VCaP (cell line): ENCODE data around the gene VASP.
A peak's percentile ranks its signal among the peaks of the same experiment; 100 is the strongest.

Source experiments
- H3K27ac ChIP-seq: fragments of 450-650 bp; 2 replicates; pipeline ENCODE4 v1.5.1; 2017
- CTCF ChIP-seq: fragments of 450-650 bp; conservative IDR thresholded peaks from 2 replicates; pipeline ENCODE4 v1.5.1; 2017; ENCODE audit warnings: mild to moderate bottlenecking, moderate library complexity

Gene VASP

GRCh38 chr19:45523642-45524256 lies 16.5 kb downstream of the VASP start:
- peak; percentile 99 for TF ChIP-seq CTCF
- H3K27ac ChIP-seq, result peak overlapping the region; percentile 35

- peak overlapping the region; percentile 35 for H3K27ac ChIP-seq
- no peak for TF ChIP-seq CTCF
Measured at GRCh38 chr19:45524575-45525129, 17.4 kb downstream of the VASP start.

GRCh38 chr19:45526143-45526542 lies 18.9 kb downstream of the VASP start:
- no peak for TF ChIP-seq CTCF

GRCh38 chr19:45526971-45527370 lies 19.7 kb downstream of the VASP start:
- TF ChIP-seq CTCF, result no peak
- no peak overlapping the region for H3K27ac ChIP-seq

More at GRCh38 chr19:45526143-45526542, 18.9 kb downstream of the VASP start:
- H3K27ac ChIP-seq, result no peak overlapping the region; the same call in 1 of the 2 replicates

GRCh38 chr19:45527731-45528130 lies 20.5 kb downstream of the VASP start:
- TF ChIP-seq CTCF, result no peak
- H3K27ac ChIP-seq, result no peak overlapping the region

GRCh38 chr19:45528149-45528743 lies 21.0 kb downstream of the VASP start:
- no peak overlapping the region for H3K27ac ChIP-seq
- TF ChIP-seq CTCF, result no peak

GRCh38 chr19:45528744-45529419 lies 21.6 kb downstream of the VASP start:
- no peak for TF ChIP-seq CTCF

More at GRCh38 chr19:45528744-45529419, 21.6 kb downstream of the VASP start:
- H3K27ac ChIP-seq, result no peak overlapping the region
